ENCODE data around the gene CARMIL3.
"Not testable (repeated sequence)": the region's sequence is repeated elsewhere in the genome, so short reads cannot be mapped to it uniquely, and the experiment has no call there.

CARMIL3 gene

GRCh38 chr14:24098927-24099813 lies 47.4 kb downstream of the CARMIL3 start:
- no peak for DNase-seq

GRCh38 chr14:24100197-24100981 lies 48.6 kb downstream of the CARMIL3 start:
- DNase-seq = no peak

- DNase-seq = no peak
Measured at GRCh38 chr14:24100982-24101494, 49.2 kb downstream of the CARMIL3 start.

GRCh38 chr14:24102357-24103048 lies 50.7 kb downstream of the CARMIL3 start:
- DNase-seq = no peak

- DNase-seq = no peak
Measured at GRCh38 chr14:24103451-24103850, 51.6 kb downstream of the CARMIL3 start.

- DNase-seq = not testable (repeated sequence)
Measured at GRCh38 chr14:24105609-24106239, 53.9 kb downstream of the CARMIL3 start.

GRCh38 chr14:24106672-24107271 lies 55.0 kb downstream of the CARMIL3 start:
- DNase-seq = no peak

GRCh38 chr14:24108336-24108874 lies 56.6 kb downstream of the CARMIL3 start:
- DNase-seq = no peak

- no peak for DNase-seq
Measured at GRCh38 chr14:24110060-24110459, 58.3 kb downstream of the CARMIL3 start.

GRCh38 chr14:24110523-24110922 lies 58.7 kb downstream of the CARMIL3 start:
- DNase-seq = no peak

- no peak for DNase-seq
Measured at GRCh38 chr14:24113379-24113800, 61.6 kb downstream of the CARMIL3 start.

GRCh38 chr14:24113801-24114531 lies 62.2 kb downstream of the CARMIL3 start:
- DNase-seq = peak; percentile 84

GRCh38 chr14:24114532-24115421 lies 63.0 kb downstream of the CARMIL3 start, which contains the start of the genes DCAF11 and NRL:
Gene DCAF11 (plus strand): TSS chr14:24114777. CDS start chr14:24115595, 818 bp downstream.
Gene NRL (minus strand): TSS chr14:24114949. CDS start chr14:24082848, 32,101 bp downstream.
- DNase-seq = peak; percentile 99

- no peak for DNase-seq
Measured at GRCh38 chr14:24115422-24116127, 63.8 kb downstream of the CARMIL3 start.

- DNase-seq = no peak
Measured at GRCh38 chr14:24116128-24116814, 64.5 kb downstream of the CARMIL3 start.

- DNase-seq = no peak
Measured at GRCh38 chr14:24117179-24117578, 65.4 kb downstream of the CARMIL3 start.
